ENCODE measurements around the gene PATE3. TPM values are rescaled to one million over a fixed set of nuclear protein-coding genes. Genes with fewer than 3 reads are reported as not detected.

The PATE3 gene
- total and polyA plus RNA-seq, 10 of the 15 experiments (the other 5 are each of a cell fraction or from before 2014, with no cell fraction given): not detected

DNA sequence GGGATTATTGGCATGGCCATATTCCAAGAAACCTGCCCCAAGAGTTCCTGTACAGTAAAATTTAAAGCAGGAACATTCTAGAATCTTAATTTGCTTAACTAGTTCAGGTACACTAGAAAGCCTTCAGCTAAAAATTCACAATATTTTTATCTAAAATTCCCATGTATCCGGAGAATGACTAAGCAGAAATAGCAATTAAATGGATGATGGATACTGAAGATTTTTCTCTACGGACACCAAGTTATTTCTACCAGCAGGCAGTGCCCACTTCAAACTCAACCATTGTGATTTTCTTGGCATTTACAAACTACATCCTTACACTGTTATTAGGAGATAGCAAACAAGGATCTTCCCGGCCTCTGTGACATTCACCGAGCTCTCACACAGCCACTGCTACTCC is 2.9 kb downstream of the PATE3 start (continued):
- TF ChIP-seq, protein P1, sequence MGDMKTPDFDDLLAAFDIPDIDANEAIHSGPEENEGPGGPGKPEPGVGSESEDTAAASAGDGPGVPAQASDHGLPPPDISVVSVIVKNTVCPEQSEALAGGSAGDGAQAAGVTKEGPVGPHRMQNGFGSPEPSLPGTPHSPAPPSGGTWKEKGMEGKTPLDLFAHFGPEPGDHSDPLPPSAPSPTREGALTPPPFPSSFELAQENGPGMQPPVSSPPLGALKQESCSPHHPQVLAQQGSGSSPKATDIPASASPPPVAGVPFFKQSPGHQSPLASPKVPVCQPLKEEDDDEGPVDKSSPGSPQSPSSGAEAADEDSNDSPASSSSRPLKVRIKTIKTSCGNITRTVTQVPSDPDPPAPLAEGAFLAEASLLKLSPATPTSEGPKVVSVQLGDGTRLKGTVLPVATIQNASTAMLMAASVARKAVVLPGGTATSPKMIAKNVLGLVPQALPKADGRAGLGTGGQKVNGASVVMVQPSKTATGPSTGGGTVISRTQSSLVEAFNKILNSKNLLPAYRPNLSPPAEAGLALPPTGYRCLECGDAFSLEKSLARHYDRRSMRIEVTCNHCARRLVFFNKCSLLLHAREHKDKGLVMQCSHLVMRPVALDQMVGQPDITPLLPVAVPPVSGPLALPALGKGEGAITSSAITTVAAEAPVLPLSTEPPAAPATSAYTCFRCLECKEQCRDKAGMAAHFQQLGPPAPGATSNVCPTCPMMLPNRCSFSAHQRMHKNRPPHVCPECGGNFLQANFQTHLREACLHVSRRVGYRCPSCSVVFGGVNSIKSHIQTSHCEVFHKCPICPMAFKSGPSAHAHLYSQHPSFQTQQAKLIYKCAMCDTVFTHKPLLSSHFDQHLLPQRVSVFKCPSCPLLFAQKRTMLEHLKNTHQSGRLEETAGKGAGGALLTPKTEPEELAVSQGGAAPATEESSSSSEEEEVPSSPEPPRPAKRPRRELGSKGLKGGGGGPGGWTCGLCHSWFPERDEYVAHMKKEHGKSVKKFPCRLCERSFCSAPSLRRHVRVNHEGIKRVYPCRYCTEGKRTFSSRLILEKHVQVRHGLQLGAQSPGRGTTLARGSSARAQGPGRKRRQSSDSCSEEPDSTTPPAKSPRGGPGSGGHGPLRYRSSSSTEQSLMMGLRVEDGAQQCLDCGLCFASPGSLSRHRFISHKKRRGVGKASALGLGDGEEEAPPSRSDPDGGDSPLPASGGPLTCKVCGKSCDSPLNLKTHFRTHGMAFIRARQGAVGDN (IDR thresholded peaks at IDR 0.05): no peak
- TF ChIP-seq RELA (IDR thresholded peaks at IDR 0.05; ENCODE audit: borderline replicate concordance, partially characterized antibody): no peak
- no peak for TF ChIP-seq POLR2AphosphoS2 (IDR thresholded peaks at IDR 0.05; ENCODE audit: low read depth, low read length)
- TF ChIP-seq TCF12 (IDR thresholded peaks at IDR 0.05; ENCODE audit: low read depth, low read length): no peak
- TF ChIP-seq ZNF217 (IDR thresholded peaks at IDR 0.05): no peak
- TF ChIP-seq YY1 (IDR thresholded peaks at IDR 0.05; ENCODE audit: low read depth, low read length): no peak
- no peak for TF ChIP-seq BMI1 (IDR thresholded peaks at IDR 0.05; ENCODE audit: borderline replicate concordance)

DNA sequence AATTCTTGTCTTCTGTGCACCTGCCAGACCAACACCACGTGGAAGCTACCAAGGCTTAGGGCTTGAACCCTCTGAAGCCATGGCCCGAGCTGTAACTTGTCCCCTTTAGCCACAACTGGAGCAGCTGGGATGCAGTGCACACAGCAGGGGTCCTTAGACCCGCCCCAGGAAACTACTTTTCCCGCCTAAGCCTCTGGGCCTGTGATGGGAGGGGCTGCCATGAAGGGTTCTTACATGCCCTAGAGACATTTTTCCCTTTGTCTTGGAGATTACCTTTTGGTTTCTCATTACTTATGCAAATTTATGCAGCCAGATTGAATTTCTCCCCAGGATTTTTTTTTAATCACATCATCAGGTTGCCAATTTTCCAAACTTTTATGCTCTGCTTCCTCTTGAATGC is 9.7 kb downstream of the PATE3 start:
- intact Hi-C loops (cut with micrococcal nuclease; ENCODE audit: unreplicated experiment) (no loop called here), in situ Hi-C loops (cut with MboI) (no loop called here)
- Histone ChIP-seq H3K9ac (ENCODE audit: control insufficient read depth, insufficient read depth, low read length) (no peak overlapping the region), H4K20me1 (ENCODE audit: control insufficient read depth, insufficient read depth) (no peaks in the 10 kb centered on the region), H3K4me3 (no peak overlapping the region), H3K4me1 (ENCODE audit: control insufficient read depth, insufficient read depth, low read length) (no peaks in the 10 kb centered on the region), H3K9me3 (replicated peaks; ENCODE audit: control insufficient read depth, insufficient read depth, low read length) (peaks cover 1% of the 10 kb centered on the region; the same call in 2 of the 3 replicates), H3K27ac (ENCODE audit: control insufficient read depth, insufficient read depth) (no peak overlapping the region), H3K4me2 (ENCODE audit: control insufficient read depth, insufficient read depth) (no peak overlapping the region), H2AFZ (ENCODE audit: control insufficient read depth, low read depth, low read length) (no peak overlapping the region), H3K79me2 (ENCODE audit: control insufficient read depth, insufficient read depth, low read length) (no peaks in the 10 kb centered on the region), H3K27me3 (replicated peaks in 1 of 2; ENCODE audit: control insufficient read depth in 2 of 2, insufficient read depth in 2 of 2, low read length in 1 of 2) (no peaks in the 10 kb centered on the region), H3K36me3 (ENCODE audit: control insufficient read depth in 2 of 2, insufficient read depth in 2 of 2, low read length in 1 of 2) (no peaks in the 10 kb centered on the region)
- no peak for DNase-seq (ENCODE audit: low read depth, low spot score)
- FAIRE-seq: no peak
- TF ChIP-seq GATAD2B (conservative IDR thresholded peaks at IDR 0.05; ENCODE audit: low read depth) (no peak), CEBPB (IDR thresholded peaks at IDR 0.05; ENCODE audit: borderline replicate concordance in 1 of 2, low read depth in 2 of 2, low read length in 2 of 2) (no peak), TBL1XR1 (IDR thresholded peaks at IDR 0.05; ENCODE audit: low read depth, low read length) (no peak), SUZ12 (IDR thresholded peaks at IDR 0.05; ENCODE audit: unreplicated experiment) (no peak), NRF1 (conservative IDR thresholded peaks at IDR 0.05; ENCODE audit: low read depth, low read length) (no peak), RELA (IDR thresholded peaks at IDR 0.05; ENCODE audit: borderline replicate concordance, partially characterized antibody) (no peak)
- TF ChIP-seq, protein P2, sequence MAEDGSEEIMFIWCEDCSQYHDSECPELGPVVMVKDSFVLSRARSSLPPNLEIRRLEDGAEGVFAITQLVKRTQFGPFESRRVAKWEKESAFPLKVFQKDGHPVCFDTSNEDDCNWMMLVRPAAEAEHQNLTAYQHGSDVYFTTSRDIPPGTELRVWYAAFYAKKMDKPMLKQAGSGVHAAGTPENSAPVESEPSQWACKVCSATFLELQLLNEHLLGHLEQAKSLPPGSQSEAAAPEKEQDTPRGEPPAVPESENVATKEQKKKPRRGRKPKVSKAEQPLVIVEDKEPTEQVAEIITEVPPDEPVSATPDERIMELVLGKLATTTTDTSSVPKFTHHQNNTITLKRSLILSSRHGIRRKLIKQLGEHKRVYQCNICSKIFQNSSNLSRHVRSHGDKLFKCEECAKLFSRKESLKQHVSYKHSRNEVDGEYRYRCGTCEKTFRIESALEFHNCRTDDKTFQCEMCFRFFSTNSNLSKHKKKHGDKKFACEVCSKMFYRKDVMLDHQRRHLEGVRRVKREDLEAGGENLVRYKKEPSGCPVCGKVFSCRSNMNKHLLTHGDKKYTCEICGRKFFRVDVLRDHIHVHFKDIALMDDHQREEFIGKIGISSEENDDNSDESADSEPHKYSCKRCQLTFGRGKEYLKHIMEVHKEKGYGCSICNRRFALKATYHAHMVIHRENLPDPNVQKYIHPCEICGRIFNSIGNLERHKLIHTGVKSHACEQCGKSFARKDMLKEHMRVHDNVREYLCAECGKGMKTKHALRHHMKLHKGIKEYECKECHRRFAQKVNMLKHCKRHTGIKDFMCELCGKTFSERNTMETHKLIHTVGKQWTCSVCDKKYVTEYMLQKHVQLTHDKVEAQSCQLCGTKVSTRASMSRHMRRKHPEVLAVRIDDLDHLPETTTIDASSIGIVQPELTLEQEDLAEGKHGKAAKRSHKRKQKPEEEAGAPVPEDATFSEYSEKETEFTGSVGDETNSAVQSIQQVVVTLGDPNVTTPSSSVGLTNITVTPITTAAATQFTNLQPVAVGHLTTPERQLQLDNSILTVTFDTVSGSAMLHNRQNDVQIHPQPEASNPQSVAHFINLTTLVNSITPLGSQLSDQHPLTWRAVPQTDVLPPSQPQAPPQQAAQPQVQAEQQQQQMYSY (CRISPR knock-in tag; IDR thresholded peaks at IDR 0.05): no peak
- CTCF ChIA-PET: no interaction called here
- ATAC-seq: no peak
- no TSS peak for BruUV-seq (replicated peaks)
- POLR2A ChIA-PET: no interaction called here
- 0% methylated on average over 4 of the region's 4 CpGs for WGBS (ENCODE audit: insufficient coverage, insufficient replicate concordance, low lambda C conversion rate, missing lambda C conversion rate)
- SMC1A ChIA-PET (ENCODE audit: uncharacterized antibody, unreplicated experiment): no interaction called here
- RAD21 ChIA-PET (ENCODE audit: unreplicated experiment): no interaction called here
